ENCODE results near the gene ACSL6. TPM values are rescaled to one million over a fixed set of nuclear protein-coding genes. Genes with fewer than 3 reads are reported as not detected.

ACSL6 gene
- total RNA-seq, 1 experiment from 2014 or later, result 7.3 TPM

DNA sequence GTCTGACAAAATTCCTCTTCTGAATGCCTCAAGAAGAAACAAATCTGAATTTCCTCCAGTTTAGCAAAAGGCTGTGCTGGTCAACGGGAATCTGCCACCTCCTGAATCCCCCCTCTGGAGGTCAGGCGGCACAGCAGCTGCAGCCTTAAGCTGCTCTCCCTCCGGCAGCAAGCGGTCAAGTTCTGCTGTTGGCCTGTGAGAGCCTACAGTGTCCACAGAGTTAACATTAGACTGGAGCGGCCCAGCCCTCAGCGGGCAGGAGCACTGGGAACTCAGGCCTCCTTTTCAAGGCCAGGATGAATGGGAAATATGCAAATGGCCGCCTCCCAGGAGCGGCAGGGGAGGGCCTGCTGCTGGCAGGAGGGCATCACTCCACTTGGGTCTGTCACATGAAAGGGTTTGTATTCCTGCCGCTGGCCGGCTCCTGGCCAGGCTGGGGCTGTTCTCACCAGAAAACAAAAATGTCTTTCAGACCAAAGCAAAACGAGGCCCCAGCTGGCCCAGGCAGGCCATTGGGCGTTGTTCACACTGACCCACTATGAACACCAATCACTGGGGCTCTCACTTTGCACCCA lies 8.2 kb downstream of the ACSL6 start:
- in situ Hi-C loops (cut with HindIII; ENCODE audit: low sequenced_read_pairs), result no loop called here
- peak; percentile 72 for DNase-seq (ENCODE audit: low spot score)

DNA sequence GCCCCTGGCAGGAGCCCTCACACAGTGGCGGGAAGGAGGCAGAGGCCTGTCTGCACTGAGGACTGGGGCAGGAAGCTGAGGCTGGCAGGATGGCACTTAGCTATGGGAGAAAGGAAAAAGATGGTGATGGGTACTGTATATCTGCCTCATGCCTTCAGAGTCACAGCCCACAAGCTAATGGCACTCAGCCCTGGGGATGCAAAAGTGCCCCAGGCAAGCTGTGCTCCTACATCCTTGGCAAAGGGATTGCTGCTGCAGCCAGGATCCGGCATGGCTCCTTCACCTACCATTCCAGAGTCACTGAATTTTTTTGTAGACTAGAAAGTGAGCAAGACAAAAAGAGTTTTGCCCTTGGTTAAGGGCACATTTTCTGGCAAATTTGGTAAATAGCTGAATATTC lies 8.7 kb downstream of the ACSL6 start:
- in situ Hi-C loops (cut with HindIII; ENCODE audit: low sequenced_read_pairs), result no loop called here
- DNase-seq (ENCODE audit: low spot score), result peak; percentile 46

DNA sequence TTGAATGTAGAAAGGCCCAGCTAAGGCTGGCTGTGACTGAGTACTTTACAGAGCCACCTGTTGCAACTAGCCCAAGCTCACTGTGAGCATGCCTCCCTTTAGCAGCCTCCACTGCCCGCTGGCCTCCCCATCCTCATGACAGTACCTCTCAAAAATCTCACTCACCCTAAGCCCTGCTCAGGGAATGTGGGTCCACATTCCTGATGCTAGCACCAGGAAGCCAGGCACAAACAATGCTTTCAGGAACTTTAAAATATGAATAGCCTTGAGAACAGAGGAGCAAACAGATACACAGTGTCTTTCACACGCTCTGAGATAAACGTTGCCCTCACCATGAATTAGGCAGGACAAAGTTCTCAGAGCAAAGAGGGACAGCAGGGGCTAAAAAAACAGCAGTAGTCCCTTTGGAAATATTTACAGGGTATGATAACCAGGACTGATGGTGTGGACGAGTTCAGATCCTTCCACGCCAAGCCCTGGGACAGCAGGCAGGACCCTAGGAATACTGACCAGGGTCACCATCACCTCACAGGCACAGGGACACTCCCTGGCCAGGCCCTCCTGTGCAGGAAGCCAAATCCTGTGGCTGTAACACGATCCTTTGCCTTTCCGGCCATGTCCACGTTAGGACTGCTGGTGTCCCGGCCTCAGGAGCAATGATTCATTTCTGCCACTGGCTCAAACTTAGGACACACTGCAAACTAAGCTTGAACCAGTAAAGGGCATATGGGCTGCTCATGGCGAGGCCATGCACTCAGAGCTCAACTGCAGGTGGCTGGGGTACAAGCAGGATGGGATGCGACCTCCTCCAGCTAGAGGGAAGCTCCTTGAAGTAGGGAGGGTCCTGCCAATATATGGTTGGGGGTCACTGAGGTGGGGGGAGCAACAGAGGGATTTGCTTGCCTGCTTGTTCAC lies 9.6 kb downstream of the ACSL6 start:
- DNase-seq (ENCODE audit: low spot score), result no peak
- in situ Hi-C loops (cut with HindIII; ENCODE audit: low sequenced_read_pairs), result no loop called here

DNA sequence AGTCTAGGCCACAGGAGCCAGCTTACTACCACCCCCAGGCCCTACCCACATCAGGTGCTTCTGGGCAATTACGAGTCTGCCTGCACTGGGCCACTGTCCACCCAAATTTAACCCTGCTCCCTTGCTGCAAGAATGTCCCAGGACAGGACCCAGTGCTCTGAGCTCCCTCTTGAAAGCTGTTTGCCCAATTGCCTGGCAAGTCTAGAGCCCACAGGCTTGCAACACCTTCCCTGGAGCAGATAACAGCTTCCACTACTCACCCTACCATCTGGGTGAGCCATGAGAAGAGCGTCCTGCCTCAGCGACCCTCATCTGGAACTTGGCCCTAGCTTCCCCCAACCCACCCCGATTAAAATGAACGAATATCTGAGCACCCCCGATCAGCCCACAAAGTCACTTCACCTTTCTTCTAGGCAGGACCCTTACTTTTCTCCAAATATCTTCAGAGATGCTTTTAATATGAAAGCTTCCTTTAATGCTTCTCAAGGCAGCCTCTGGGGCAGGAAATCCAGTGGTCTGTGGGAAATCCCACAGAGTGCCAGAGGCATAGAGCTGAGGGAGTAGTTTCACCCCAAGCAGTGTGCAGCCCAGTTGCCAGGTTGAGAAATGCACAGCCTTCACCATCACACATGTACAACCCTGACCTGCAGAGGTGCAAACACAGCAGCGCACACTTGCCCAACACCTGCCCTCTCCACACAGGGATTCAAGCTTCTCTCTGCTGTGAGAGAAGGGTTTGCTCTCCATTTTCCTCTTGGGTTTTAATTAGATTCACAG lies 10.6 kb downstream of the ACSL6 start:
- in situ Hi-C loops (cut with HindIII; ENCODE audit: low sequenced_read_pairs), result no loop called here
- no peak for DNase-seq (ENCODE audit: low spot score)

DNA sequence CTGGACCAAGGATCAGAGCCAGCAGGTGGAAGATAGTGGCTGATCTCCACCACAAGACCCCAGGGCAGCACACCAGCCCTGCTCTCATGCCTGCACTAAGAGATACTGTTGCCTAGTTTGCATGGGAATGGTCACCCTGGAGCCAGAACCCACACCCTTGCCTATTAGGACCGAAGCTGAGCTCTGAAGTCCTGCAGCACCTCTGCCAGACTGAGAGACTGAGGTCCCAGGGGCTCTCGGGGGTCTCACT lies 11.3 kb downstream of the ACSL6 start:
- no peak for DNase-seq (ENCODE audit: low spot score)
- in situ Hi-C loops (cut with HindIII; ENCODE audit: low sequenced_read_pairs), result no loop called here

DNA sequence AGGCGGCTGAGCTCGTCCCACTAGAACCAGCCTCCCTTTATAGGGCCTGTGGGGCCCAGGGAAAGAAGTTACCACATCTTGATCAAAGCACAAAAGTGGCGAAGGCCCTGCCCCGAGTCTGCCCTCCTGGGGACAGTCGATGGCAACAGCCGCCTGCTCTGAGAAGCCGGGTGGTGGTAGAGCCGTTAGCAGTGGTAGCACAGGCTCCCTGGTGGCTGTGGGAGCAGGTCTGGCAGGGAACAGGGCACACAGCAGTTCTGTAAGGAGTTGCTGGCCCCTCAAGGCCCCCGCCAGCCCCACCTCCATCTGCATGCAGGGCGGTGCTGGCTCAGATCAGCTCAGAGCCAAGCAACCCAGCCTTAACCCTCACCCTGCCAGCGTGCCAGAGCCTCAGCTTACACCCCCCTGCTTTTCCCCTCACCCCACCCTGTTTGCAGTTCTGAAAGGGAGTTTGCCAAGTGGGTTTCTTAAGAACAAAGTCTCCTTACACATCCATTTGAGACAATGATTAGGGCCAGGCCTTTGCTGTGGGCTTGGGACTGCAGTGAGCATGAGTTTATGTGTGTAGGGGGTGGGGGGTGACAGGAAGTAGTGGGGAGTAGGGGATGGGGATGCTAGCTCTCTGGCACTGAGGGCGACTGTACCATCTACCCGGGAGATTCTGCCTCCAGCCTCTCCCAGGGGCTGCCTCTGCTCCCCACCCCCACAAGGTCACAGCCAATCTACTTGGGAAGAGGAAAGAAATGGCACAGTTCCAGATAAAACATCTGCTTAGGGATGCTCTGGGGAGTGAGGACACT lies 11.8 kb downstream of the ACSL6 start:
- in situ Hi-C loops (cut with HindIII; ENCODE audit: low sequenced_read_pairs), result no loop called here

DNA sequence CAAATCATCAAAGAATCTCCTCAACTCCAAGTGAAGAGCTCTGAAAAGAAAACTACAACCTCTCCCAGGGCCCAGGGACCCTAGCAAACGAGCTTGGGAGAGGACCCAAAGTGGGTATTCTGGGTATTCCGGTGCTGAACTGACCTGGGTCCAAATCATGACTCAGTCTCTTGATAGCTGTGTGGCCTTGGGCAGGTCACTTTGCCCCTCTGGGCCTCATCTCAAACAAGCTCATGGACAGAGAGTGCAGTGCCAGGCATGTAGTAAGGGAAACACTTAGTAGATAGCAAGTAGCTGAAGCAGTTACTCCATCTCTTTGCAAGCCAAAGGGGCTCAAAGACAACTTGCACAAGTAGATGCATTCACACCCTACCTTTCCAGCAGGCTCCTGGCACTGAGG lies 12.4 kb downstream of the ACSL6 start:
- DNase-seq (ENCODE audit: low spot score), result no peak
- in situ Hi-C loops (cut with HindIII; ENCODE audit: low sequenced_read_pairs), result no loop called here

More for the DNA sequence above, 11.8 kb downstream of the ACSL6 start:
- DNase-seq (ENCODE audit: low spot score), result no peak

DNA sequence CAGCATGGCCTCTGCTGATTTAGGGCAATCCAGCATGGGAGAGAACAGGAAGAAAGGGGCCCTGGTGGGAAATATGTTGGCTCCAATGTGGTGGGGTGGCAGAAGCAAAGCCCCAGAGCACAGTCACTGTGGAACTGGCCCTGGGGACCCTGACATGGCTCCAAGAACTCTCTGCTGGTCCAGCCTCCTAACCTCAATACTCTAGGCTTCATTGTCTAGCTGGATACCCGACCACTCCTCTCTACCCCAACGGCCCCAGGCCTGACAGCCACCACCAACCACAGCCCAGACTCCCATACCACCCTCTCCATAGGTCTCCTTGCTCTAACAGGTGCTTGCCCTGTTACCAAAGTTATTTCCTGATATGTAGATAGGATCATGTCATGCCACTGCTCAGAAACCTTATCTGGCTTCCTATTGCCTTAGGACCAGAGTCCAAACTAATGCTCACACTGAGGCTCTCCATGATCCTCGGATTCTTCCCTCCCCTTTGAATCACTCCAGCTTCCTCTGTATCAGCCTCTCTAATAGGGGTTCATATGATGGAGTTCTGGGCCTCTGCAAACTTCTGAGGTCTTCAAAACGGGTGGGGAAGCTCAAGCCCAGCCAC lies 12.9 kb downstream of the ACSL6 start:
- in situ Hi-C loops (cut with HindIII; ENCODE audit: low sequenced_read_pairs), result no loop called here
- no peak for DNase-seq (ENCODE audit: low spot score)

DNA sequence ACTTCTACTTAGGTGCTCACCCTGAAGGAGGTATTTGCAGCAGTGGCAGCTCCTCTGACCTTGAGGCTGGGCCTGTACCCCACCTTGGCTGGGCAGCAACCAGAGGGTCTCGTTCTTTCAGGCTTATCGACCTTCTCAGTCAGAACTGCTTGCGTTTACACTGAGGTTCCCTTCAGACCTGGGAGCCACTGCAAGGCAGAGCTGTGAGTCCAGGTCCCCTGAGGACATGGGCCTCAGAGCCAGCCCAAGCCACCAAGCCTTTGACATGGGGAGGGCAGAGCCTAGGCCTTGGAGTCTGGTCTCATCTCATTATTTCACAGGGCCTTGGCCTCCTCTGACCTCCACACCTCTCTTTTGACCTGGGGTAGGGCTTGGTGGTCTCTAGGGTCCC lies 13.7 kb downstream of the ACSL6 start:
- in situ Hi-C loops (cut with HindIII; ENCODE audit: low sequenced_read_pairs), result no loop called here

DNA sequence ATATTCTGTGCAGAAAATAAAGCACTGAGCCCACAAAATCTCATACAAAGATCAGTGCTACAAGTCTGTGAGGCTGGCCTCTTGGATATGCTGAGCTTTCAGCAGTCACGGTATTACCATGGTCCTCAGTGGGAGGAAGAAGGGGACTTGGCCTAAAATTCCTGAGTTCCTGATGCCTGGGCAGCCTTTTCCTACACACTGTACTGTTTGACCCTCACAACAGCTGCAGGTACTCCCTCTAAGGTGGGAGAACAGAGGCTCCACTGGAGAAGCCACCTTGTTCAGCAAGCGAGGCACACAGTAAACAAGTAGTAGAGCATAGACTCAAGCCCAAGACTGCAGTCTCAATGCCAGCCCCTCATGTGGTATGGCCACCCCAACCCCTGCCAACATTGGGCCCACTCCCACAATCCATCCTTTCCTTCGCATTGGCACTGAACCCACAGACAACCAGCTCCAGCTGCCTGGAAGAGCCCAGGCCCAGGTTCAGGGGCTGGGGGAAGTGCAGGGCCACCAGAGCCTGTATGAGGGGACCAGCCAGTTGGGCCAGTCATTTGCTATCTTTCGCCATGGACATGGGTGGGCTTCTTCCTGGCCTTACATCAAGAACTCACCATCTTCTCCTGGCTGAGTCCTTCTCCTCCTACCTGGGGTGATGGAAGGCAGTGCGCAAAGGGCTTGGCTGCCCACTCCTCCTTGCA lies 14.3 kb downstream of the ACSL6 start:
- in situ Hi-C loops (cut with HindIII; ENCODE audit: low sequenced_read_pairs), result no loop called here
- no peak for DNase-seq (ENCODE audit: low spot score)

More for the DNA sequence above, 13.7 kb downstream of the ACSL6 start:
- no peak for DNase-seq (ENCODE audit: low spot score)

DNA sequence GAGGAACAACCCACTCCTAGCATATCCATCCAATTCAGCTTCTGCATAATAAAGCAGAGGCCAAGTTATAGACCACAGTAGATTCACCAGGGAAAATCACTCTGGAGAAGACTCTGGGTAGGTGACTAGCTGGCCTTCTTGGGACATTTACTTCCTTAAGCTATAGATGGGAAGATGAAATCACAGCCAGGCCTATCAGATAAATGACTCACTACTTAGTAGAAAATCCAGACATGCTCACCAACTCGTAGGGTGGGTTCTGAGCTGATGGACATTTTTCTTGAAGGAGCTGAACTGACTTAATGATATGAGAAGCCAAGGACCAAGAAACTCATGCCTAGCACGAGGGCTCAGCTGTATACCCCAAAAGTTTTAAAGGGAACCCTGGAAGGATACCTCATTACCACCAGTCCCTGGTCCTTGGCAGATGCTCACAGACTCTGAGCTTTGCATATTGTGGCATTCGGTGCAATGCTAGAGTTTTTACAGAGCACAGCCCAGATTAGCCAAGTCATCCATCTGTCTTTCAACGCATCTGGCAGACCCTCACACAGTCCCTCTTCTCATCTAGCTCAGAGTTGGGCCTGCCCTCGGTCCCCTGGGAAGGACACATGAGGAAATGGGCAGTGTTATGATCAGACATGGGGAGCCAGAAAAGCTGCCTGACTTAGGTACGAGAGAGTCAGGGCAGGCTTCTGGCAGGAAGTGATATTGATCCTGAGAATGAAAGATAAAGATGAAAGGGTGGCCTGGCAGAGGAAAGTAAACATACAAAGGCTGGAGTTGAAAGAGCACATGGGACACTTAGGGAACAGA lies 15.0 kb downstream of the ACSL6 start:
- in situ Hi-C loops (cut with HindIII; ENCODE audit: low sequenced_read_pairs), result no loop called here
- DNase-seq (ENCODE audit: low spot score), result no peak

DNA sequence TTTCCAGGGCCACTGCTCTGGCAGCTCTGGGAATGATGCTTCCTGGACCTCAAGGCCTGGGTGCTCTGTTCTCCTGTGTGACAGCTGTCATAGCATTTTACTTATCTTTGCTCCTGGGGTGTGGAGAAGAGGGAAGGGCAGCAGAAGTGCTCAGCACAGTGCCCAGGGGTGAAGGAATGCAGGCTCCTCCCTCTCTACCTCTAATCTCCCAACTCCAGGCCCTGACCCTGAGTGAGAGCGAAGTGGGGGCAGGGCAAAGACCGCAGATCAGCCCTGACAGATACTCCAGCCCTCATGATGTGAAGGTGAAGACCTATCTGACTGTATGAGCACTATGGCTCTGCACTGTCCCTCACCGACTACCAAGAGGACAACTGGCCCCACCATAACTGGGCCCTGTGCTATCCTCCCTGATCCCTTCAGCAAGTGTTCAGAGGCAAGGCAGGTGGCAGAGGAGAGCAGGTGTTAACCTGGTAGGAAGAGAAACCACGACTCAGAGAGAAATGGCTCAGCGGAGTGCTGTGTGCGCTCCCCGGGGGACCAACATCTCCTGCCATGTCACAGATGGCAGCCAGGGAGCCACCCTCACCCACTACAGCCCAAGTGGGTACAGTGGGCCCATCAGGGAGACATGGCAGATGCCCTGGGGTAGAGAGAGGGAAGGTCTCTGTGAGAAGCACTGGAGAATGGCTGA lies 16.8 kb downstream of the ACSL6 start:
- in situ Hi-C loops (cut with HindIII; ENCODE audit: low sequenced_read_pairs), result no loop called here
- DNase-seq (ENCODE audit: low spot score), result no peak

DNA sequence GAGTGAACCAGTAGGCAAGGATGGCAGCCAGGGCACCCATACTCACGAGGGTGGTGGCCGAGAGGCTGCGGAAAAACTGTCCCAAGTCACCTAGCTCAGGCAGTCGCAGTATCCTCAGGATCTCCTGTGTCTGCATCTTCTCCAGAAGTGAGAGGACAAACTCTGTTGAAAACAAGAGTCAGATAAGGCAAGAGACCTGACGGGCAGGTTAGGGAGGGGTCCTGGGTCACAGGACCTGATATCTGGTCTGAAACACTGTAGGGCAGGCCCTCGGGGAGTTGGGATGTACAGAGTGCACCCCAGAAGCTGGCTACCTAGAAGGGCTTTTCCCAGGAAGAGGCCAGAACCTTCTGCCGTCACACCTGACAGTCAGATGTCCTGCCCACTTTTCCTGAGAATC lies 17.4 kb downstream of the ACSL6 start:
- no peak for DNase-seq (ENCODE audit: low spot score)
- in situ Hi-C loops (cut with HindIII; ENCODE audit: low sequenced_read_pairs), result no loop called here

DNA sequence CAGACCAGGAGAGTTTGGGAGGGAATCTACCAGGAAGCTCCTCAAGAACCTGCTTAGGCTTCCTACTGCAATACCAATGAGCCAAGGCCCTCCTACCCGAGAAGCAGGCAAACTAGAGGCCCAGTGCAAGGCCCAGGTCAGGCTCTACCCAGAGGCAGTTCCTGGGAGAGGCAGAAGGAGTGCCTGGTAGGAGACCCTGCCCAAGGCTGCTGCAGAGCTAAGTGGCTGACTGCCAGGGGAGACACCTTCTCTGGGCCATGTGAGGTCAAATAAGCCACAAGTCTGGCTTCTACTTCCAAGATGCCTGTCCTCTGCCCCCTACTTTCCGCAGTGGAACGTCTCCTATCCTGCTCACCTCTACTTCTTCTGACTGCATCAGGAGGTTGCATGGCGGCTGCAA lies 17.8 kb downstream of the ACSL6 start:
- in situ Hi-C loops (cut with HindIII; ENCODE audit: low sequenced_read_pairs), result no loop called here

DNA sequence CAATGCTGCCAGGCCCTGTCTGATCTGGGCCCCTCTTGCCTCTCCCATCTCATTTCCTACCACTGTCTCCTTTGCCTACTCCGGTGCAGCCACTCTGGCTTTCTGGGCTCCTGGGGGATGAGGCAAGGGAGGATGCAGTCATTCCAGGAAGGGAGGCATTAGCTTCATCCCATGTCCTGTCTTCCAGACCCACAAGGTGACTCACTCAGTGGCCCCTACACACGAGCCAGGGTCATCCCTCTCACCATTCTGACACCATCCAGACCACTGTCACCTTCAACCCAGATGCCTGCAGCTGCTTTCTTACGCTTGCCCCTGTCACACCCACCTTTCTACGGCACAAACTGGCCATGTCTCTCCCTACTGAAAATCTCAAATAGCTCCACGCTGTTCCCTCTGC lies 19.1 kb downstream of the ACSL6 start:
- in situ Hi-C loops (cut with HindIII; ENCODE audit: low sequenced_read_pairs), result no loop called here
- no peak for DNase-seq (ENCODE audit: low spot score)

More for the DNA sequence above, 17.8 kb downstream of the ACSL6 start:
- no peak for DNase-seq (ENCODE audit: low spot score)

DNA sequence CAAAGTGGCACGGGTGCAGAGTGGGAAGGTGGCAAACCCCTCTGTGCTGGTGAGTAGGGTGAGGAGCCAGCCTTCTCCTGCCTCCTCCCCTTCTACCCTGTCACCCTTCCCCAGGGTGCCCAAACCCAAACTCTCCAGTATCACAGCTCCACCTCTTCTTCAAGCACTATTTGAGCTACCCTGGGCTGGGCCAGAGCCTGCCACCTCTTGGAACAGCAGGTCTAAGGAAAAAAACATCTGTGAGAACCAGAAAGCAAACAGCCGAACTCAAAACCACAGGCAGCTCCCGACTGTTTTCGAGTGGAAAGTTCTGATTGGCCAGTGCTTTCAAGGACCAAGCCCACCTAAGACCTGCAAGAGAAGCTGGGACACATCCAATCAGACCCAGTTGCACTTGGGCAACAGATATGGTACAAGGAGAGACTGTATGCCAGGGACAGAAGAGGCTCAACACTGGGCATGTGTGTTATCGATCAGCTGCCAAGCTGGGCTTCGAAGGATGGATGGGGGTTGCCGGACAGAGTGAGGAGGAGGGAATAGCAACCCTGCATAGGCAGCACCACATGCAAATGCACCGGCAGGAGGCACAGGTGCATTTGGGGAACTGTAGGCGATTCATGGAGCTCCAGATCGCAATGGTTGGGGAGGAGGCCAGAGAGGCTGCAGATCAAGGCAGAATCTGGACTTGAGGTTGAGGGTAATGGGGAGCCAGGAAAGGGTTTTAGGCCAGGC lies 19.7 kb downstream of the ACSL6 start:
- DNase-seq (ENCODE audit: low spot score), result no peak
- in situ Hi-C loops (cut with HindIII; ENCODE audit: low sequenced_read_pairs), result no loop called here

DNA sequence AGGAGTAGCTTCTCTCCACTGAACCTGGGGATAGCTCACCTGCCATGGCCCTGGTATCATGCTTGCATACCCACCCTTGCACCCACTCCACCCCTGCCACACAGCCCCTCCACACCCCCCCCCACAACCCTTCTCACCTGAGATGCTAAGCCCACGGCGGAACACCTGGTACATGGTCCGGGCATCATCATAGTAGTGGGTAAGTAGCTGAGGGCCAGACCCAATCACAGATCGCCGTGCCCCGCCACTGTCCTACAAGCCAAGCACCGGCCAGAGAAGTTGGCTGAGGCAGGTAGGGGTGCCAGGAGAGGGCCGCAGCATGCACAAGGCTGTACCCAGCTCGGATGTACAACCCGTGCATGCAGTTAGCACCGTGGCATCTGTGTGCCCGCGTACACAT lies 20.7 kb downstream of the ACSL6 start:
- no peak for DNase-seq (ENCODE audit: low spot score)
- in situ Hi-C loops (cut with HindIII; ENCODE audit: low sequenced_read_pairs), result no loop called here

Data from G401 (cell line).